Loucy (cell line): ENCODE measurements around the gene TLCD3B.
A peak's percentile ranks its signal among the peaks of the same experiment; 100 is the strongest.

Experiments
- H2AFZ ChIP-seq: fragments of 200-600 bp; sonication (generic); 2 replicates; pipeline ENCODE4 v1.6.0; 2016; ENCODE audit warnings: antibody characterized with exemption, mild to moderate bottlenecking, low read length, moderate library complexity
- H3F3A ChIP-seq: fragments of 200-600 bp; 2 replicates; pipeline ENCODE4 v1.6.0; 2016; ENCODE audit warnings: antibody characterized with exemption, low read depth, mild to moderate bottlenecking
- H3K27me3 ChIP-seq: fragments of 200-600 bp; sonication (generic); 2 replicates; pipeline ENCODE4 v1.6.1; 2014; ENCODE audit warnings: low read length, mild to moderate bottlenecking; ENCODE audit not compliant: insufficient read depth, poor library complexity, severe bottlenecking
- H3K36me3 ChIP-seq: fragments of 200-600 bp; sonication (generic); 2 replicates; pipeline ENCODE4 v1.6.1; 2016; ENCODE audit warnings: low read length; ENCODE audit not compliant: insufficient read depth
- H3K4me1 ChIP-seq: fragments of 200-600 bp; sonication (generic); 2 replicates; pipeline ENCODE4 v1.5.1; 2014; ENCODE audit warnings: low read length, mild to moderate bottlenecking; ENCODE audit not compliant: insufficient read depth, poor library complexity, severe bottlenecking
- H3K4me2 ChIP-seq: fragments of 200-600 bp; sonication (generic); 2 replicates; pipeline ENCODE4 v1.6.0; 2014; ENCODE audit warnings: antibody characterized with exemption, low read length, low read depth, mild to moderate bottlenecking; ENCODE audit not compliant: poor library complexity, severe bottlenecking
- H3K4me3 ChIP-seq: fragments of 200-600 bp; sonication (generic); 2 replicates; pipeline ENCODE4 v1.5.1; 2014; ENCODE audit warnings: low read length, mild to moderate bottlenecking, mixed read lengths; ENCODE audit not compliant: poor library complexity, severe bottlenecking
- H3K79me2 ChIP-seq: fragments of 200-600 bp; sonication (generic); 2 replicates; pipeline ENCODE4 v1.6.1; 2014; ENCODE audit warnings: low read length; ENCODE audit not compliant: insufficient read depth
- H3K9ac ChIP-seq: fragments of 200-600 bp; sonication (generic); 2 replicates; pipeline ENCODE4 v1.6.0; 2014; ENCODE audit warnings: mild to moderate bottlenecking, low read depth, low read length, moderate library complexity; ENCODE audit not compliant: poor library complexity, severe bottlenecking
- H3K9me2 ChIP-seq: fragments of 200-600 bp; sonication (generic); replicated peaks from 2 replicates; pipeline ENCODE4 v1.6.1; 2016; ENCODE audit warnings: low read depth, low read length, mixed read lengths
- H3K9me3 ChIP-seq: fragments of 200-600 bp; sonication (generic); 2 replicates; pipeline ENCODE4 v1.6.1; 2014; ENCODE audit warnings: mild to moderate bottlenecking, antibody characterized with exemption, low read length, low read depth; ENCODE audit not compliant: insufficient read depth
- H4K20me1 ChIP-seq: fragments of 200-600 bp; sonication (generic); 2 replicates; pipeline ENCODE4 v1.6.0; 2014; ENCODE audit warnings: antibody characterized with exemption, low read length, mild to moderate bottlenecking; ENCODE audit not compliant: insufficient read depth, poor library complexity, severe bottlenecking
- CTCF ChIP-seq: fragments of 200-600 bp; sonication (generic); conservative IDR thresholded peaks from 2 replicates; pipeline ENCODE4 v1.5.1; 2014; ENCODE audit warnings: mild to moderate bottlenecking, antibody characterized with exemption, low read length
- EZH2phosphoT487 ChIP-seq: fragments of 200-600 bp; IDR thresholded peaks from 2 replicates; pipeline ENCODE4 v1.6.1; 2018; ENCODE audit warnings: antibody characterized with exemption, mild to moderate bottlenecking, moderate library complexity, borderline replicate concordance

TLCD3B gene

GRCh38 chr16:30030841-30031413 lies at the start of gene TLCD3B:
TLCD3B (minus strand) TSS chr16:30031271; CDS start chr16:30030527, 744 bp downstream.
- H3K79me2 ChIP-seq, result no peaks in the 10 kb centered on the region

GRCh38 chr16:30079480-30079879 lies 48.4 kb upstream of the TLCD3B start:
- peak overlapping the region; percentile 97 for H3K4me2 ChIP-seq
- no peak overlapping the region for H2AFZ ChIP-seq
- TF ChIP-seq EZH2phosphoT487, result no peak
- no peak for TF ChIP-seq CTCF
- peaks cover 71% of the 10 kb centered on the region for H3K79me2 ChIP-seq
- peaks cover 41% of the 10 kb centered on the region; the same call in 1 of the 2 replicates for H3K36me3 ChIP-seq
- H3F3A ChIP-seq, result peaks cover 6% of the 10 kb centered on the region; the same call in 1 of the 2 replicates
- no peak overlapping the region for H3K9ac ChIP-seq
- H3K4me1 ChIP-seq, result peaks cover 28% of the 10 kb centered on the region
- no peaks in the 10 kb centered on the region for H3K9me2 ChIP-seq
- H3K9me3 ChIP-seq, result no peaks in the 10 kb centered on the region
- peaks cover 28% of the 10 kb centered on the region for H4K20me1 ChIP-seq
- peaks cover 5% of the 10 kb centered on the region for H3K27me3 ChIP-seq
- H3K4me3 ChIP-seq, result no peak overlapping the region

More at GRCh38 chr16:30030841-30031413, at the start of gene TLCD3B:
- Histone ChIP-seq H2AFZ (no peak within 1 kb of the TSS), H3K4me1 (peaks cover 12% of the 10 kb centered on the region), H3K36me3 (no peaks in the 10 kb centered on the region), H3K4me3 (peak within 1 kb of the TSS; percentile 53), H3K4me2 (peak within 1 kb of the TSS; percentile 63), H3K9me2 (no peaks in the 10 kb centered on the region), H3K27me3 (no peaks in the 10 kb centered on the region), H3K9me3 (no peaks in the 10 kb centered on the region), H4K20me1 (no peaks in the 10 kb centered on the region), H3K9ac (peak within 1 kb of the TSS; percentile 24), H3F3A (no peaks in the 10 kb centered on the region)
- TF ChIP-seq EZH2phosphoT487 (no peak), CTCF (no peak)

GRCh38 chr16:30078744-30079143 lies 47.7 kb upstream of the TLCD3B start:
- H3K9ac ChIP-seq, result peak overlapping the region; percentile 95
- peaks cover 28% of the 10 kb centered on the region for H3K4me1 ChIP-seq
- TF ChIP-seq CTCF, result no peak
- TF ChIP-seq EZH2phosphoT487, result no peak
- H3F3A ChIP-seq, result peaks cover 6% of the 10 kb centered on the region; the same call in 1 of the 2 replicates
- peaks cover 28% of the 10 kb centered on the region for H4K20me1 ChIP-seq
- no peaks in the 10 kb centered on the region for H3K9me3 ChIP-seq
- peaks cover 5% of the 10 kb centered on the region for H3K27me3 ChIP-seq
- no peak overlapping the region for H2AFZ ChIP-seq
- peak overlapping the region; percentile 97 for H3K4me2 ChIP-seq
- peaks cover 34% of the 10 kb centered on the region; the same call in 1 of the 2 replicates for H3K36me3 ChIP-seq
- no peaks in the 10 kb centered on the region for H3K9me2 ChIP-seq
- peaks cover 71% of the 10 kb centered on the region for H3K79me2 ChIP-seq
- H3K4me3 ChIP-seq, result peak overlapping the region; percentile 99
